Liver (tissue), 3 donors: ENCODE data around the gene SUCO.

Experiments
- CTCF ChIP-seq: fragments of 150-350 bp; IDR thresholded peaks from 2 replicates; pipeline ENCODE4 v1.5.1; 2017; ENCODE audit warnings: improper control_type of control experiment, low read depth, low read length; ENCODE audit not compliant: missing input control
- EGR1 ChIP-seq, 2 donors: IDR thresholded peaks; 2 replicates each; pipeline ENCODE4 v1.6.1; 2016 to 2018; ENCODE audit warnings: antibody characterized with exemption in 2 of 2, low read depth in 2 of 2
- FOXA1 ChIP-seq: IDR thresholded peaks from 2 replicates; pipeline ENCODE4 v1.6.1; 2016; ENCODE audit warnings: antibody characterized with exemption
- GABPA ChIP-seq, 2 donors: IDR thresholded peaks in 1 of 2; conservative IDR thresholded peaks in 1 of 2; 2 replicates each; pipeline ENCODE4 v1.6.1; 2016; ENCODE audit warnings: antibody characterized with exemption in 2 of 2, mild to moderate bottlenecking in 1 of 2, moderate library complexity in 1 of 2
- HNF4A ChIP-seq, 2 donors: conservative IDR thresholded peaks; 2 replicates each; pipeline ENCODE4 v1.6.1; 2016; ENCODE audit warnings: antibody characterized with exemption in 2 of 2, mild to moderate bottlenecking in 2 of 2
- JUND ChIP-seq, 2 donors: IDR thresholded peaks; 2 replicates each; pipeline ENCODE4 v1.6.1; 2016; ENCODE audit warnings: antibody characterized with exemption in 2 of 2
- MAX ChIP-seq: IDR thresholded peaks from 2 replicates; pipeline ENCODE4 v1.6.1; 2016; ENCODE audit warnings: antibody characterized with exemption
- REST ChIP-seq: IDR thresholded peaks from 2 replicates; pipeline ENCODE4 v1.6.1; 2016; ENCODE audit warnings: antibody characterized with exemption, mild to moderate bottlenecking
- RXRA ChIP-seq, 2 donors: IDR thresholded peaks; 2 replicates each; pipeline ENCODE4 v1.6.1; 2017 to 2018; ENCODE audit warnings: antibody characterized with exemption in 2 of 2, mild to moderate bottlenecking in 1 of 2
- SP1 ChIP-seq: IDR thresholded peaks from 2 replicates; pipeline ENCODE4 v1.6.1; 2018; ENCODE audit warnings: antibody characterized with exemption, mild to moderate bottlenecking
- TAF1 ChIP-seq: conservative IDR thresholded peaks from 2 replicates; pipeline ENCODE4 v1.6.1; 2016; ENCODE audit warnings: antibody characterized with exemption, mild to moderate bottlenecking
- YY1 ChIP-seq: IDR thresholded peaks from 2 replicates; pipeline ENCODE4 v1.6.1; 2016; ENCODE audit warnings: antibody characterized with exemption, mild to moderate bottlenecking
- ZBTB33 ChIP-seq: IDR thresholded peaks from 2 replicates; pipeline ENCODE4 v1.6.1; 2016; ENCODE audit warnings: antibody characterized with exemption
- TF ChIP-seq, protein P1 (sequence below): IDR thresholded peaks from 2 replicates; pipeline ENCODE4 v1.6.1; 2016; ENCODE audit warnings: antibody characterized with exemption
- donor health status: healthy.
- donor health status: healthy.

GRCh38 chr1:172554915-172555314 is 22.0 kb downstream of the SUCO start:
- TF ChIP-seq CTCF: no peak
- no peak for TF ChIP-seq SP1
- TF ChIP-seq YY1: no peak
- no peak for TF ChIP-seq MAX
- no peak for TF ChIP-seq HNF4A (conservative IDR thresholded peaks at IDR 0.05)
- TF ChIP-seq JUND (IDR thresholded peaks at IDR 0.05): no peak
- no peak for TF ChIP-seq EGR1 (IDR thresholded peaks at IDR 0.05; ENCODE audit: low read depth in 2 of 2)
- no peak for TF ChIP-seq FOXA1
- TF ChIP-seq ZBTB33: no peak
- TF ChIP-seq, protein P1, sequence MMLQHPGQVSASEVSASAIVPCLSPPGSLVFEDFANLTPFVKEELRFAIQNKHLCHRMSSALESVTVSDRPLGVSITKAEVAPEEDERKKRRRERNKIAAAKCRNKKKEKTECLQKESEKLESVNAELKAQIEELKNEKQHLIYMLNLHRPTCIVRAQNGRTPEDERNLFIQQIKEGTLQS: no peak
- TF ChIP-seq REST: no peak
- TF ChIP-seq GABPA (IDR thresholded peaks at IDR 0.05 in 1 of 2, conservative IDR thresholded peaks at IDR 0.05 in 1 of 2): no peak
- no peak for TF ChIP-seq TAF1
- no peak for TF ChIP-seq RXRA (IDR thresholded peaks at IDR 0.05)
